HG02840 (cell line): Measurements from ENCODE around the gene RAB25.

Experiments used
- ATAC-seq: cut with Tn5 transposase; IDR thresholded peaks from one replicate; pipeline ENCODE4 v1.9.1; 2021; ENCODE audit warnings: mild to moderate bottlenecking, moderate library complexity, moderate number of reproducible peaks; ENCODE audit not compliant: unreplicated experiment, low FRiP score

Gene RAB25

DNA sequence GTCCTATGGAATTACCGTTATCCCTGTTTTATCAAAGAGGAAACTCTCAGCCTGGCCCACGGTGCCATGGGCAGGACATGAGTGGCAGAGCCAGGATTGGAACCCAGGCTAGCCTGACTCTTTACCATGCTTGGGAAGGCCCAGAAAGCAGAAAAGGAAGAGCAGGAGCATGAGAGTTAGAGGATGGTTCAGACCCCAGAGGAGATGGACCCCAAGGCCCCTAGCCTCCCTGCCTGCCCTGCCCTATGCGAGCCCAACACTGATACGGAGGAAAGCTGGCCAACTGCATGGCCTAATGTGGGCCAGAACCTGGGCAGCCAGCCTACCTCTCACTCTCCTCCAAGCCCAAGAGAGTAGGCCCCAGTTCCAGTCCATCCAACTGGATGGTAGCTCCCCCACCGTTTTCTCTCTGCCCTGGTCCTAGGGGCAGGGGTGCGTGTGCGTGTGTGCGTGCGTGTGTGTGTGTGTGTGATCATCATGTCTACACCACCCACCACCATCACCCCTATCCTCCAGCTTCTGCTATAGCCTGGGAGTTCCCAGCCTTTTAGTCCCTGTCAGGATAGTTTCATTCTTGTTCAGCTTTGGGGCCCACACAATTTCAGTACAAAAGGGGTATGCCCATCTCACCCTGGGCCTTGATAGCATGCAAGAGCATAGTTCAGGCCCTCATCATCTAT is 36.7 kb downstream of the RAB25 start:
- ATAC-seq: no peak

DNA sequence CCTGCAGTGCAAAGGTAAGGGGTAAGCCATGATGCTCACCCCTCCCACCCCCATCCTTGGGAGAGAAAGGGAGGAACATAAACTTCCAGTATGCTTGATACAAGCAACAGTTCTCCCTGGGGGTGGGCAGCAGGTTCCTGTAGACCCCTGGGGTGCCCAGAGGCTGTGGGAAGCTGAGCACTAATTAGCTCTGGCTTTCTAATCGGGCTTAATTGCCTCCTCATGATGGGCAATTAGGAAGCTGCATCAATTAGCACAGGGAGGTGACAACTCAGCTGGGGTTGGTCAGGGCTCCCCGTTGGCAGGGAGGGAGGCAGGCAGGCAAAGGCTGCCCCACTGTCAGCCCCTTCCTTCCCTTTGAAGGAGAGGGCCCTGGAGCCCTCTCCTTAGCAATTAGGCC is 37.8 kb downstream of the RAB25 start:
- ATAC-seq: no peak

DNA sequence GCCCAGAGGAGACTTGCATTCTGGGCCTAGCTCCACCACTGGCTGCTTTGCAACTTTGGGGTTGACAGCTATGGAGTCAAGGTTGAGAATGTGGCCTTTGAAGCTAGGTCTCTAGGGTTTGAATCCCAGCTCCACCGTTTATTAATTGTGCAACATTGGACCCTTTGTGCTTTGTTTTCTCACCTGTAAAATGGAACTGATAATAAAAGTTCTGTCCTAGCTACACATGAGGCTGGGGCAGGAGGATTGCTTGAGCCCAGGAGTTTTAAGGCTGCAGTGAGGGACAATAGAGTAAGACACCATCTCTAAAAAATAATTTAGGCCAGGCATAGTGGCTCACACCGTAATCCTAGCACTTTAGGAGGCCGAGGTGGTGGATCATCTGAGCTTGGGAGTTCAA is 38.3 kb downstream of the RAB25 start:
- ATAC-seq: no peak

DNA sequence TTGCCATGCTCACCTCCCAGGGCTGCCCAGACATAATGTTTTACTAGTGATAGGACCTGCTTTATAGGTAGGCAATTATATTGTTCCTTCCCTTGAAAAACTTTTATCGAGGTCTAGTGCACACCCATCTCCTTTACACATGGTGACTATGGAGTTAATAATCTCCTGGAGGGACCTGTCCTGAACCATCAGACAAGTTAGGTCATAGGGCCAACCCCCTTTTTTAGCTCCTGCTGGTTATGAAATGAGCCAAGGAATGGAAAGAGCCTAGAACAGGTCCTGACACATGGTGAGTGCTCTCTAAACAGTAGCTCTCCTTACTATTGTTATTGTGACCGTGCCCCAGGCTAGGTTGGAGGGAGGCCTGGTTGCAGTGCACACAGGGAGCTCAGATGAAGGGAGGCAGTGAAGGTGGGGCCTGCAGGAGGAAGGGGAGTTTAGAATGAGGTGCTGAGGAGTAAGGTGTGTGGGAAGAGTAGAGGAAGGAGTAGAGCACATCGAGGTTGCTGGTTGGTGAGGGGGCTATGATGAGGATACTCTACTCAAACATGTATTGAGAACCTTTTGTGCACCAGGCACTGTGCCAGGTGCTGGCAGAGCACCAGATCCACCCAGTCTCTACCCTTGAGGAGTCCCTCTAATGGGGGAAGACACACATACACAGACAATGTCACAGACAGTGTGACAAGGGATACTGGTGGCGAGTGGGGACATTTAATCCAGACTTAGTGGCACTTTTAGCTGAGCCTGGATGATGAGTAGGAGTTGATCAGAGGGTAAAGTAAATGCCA is 39.4 kb downstream of the RAB25 start:
- ATAC-seq: no peak

DNA sequence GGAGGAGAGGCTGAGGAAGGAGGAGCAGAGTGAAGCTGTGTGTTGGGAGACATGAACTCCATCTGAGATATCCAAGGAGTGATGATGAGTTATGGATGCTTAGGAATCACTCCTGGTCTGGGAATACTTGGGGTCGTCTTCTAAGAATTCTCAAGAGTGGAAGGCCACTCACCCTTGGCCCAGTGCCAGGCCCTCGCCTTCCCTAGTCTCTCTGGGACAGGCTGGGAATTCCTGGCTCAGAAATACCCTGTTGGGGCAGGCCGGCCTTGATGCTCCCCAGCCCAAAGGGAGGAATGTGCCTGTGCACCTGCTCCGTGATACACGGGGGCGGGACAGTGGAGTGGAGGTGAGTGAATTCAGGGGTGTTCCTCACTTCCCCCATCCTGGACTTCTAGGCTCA is 40.9 kb downstream of the RAB25 start:
- ATAC-seq: no peak

DNA sequence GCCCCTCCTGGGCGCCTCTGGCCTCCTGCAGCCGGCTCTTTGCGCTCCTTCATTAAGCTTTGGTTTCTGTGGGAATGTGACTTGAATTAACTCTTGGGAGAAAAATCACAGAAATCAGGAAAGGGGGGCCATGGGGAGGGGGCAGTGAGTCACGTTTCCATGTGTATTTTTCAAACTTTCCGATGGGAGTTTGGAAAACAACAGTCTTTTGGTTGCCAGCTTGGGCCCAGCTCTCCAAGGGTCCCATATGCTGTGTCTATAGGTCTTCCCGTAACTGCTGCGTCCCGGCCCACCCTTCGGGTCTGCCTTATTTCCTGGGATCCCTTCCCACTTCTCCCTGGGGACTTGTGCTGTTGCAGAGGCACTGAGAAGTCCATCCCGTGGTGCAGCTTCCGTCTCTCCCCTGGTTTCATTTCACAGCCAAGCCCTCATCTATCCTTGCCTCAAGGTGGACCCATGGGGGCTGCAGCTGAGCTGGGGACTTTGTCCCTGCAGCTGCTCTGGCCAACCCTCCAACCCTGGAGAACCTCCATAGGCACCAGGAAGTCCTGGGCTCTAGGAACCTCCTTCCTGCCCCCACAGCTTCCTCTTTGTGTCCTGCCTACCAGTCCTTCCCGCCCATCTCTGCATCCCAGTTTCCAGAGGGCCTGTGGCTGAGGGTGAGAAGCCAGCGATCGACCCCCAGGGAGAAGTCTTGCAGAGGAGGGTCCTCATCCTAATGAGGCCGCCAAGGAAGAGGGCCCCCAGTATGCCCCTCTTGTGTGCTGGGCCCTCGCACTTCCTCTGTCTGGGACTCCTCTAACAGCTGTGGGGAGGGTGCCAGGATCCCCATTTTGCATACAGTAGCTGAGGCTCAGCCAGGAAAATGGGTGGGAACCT is 41.9 kb downstream of the RAB25 start:
- ATAC-seq: no peak

DNA sequence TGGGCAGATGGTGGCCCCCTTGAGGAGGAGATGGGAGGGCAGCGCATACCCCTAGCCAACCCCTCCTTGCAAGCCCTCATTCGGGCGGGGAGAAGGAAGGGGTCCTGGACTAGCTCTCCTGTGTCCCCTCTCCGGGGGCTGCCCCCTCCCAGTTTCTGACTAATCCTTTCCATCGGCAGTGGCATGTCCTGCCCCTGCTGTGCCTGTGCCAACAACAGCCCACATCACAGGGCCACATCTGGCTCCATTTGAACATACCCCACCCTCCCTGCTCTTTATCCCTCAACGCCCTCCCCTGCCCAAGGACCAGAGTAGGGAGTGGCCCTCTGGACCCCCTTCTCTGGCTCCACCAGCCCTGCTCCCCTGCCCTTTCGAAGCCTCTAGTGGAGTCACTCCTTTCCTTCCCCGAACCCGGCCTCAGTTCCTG is 42.6 kb downstream of the RAB25 start:
- no peak for ATAC-seq

DNA sequence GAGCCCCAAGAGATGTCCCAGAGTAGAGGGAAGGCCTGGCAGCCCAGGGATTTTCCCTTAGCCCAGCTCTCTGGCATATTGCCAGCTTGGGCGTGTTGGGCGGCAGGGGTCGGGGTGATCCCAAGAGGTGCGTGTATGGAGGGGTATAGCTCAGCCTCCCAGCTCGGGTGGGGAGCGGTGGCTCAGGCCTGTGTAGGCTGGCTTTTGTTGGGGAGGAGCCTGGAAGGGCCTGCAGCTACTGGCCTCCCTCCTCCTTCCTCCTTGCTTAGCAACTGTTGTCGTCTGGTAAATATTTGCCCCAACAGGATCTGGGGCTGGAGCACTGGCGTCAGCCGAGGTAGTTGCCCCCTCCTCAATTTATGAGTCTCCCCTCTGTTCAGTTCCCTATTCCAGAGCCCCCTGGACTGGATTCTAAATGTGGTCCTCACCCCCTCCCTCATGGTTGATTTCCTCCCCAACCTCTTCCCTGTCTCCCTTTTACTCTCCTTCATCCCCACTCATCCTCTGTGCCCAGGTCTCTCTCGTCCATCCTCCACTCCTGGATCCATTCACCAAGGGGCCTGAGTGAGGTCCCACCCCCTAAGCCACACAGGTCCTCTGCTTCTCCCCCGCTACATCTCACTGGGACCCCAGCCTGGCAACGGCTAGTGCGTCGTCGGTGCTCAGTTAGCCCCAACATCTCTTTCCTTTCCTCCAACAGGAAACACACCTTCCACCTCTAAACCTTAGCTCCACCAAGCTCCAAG is 43.3 kb downstream of the RAB25 start:
- ATAC-seq: no peak

DNA sequence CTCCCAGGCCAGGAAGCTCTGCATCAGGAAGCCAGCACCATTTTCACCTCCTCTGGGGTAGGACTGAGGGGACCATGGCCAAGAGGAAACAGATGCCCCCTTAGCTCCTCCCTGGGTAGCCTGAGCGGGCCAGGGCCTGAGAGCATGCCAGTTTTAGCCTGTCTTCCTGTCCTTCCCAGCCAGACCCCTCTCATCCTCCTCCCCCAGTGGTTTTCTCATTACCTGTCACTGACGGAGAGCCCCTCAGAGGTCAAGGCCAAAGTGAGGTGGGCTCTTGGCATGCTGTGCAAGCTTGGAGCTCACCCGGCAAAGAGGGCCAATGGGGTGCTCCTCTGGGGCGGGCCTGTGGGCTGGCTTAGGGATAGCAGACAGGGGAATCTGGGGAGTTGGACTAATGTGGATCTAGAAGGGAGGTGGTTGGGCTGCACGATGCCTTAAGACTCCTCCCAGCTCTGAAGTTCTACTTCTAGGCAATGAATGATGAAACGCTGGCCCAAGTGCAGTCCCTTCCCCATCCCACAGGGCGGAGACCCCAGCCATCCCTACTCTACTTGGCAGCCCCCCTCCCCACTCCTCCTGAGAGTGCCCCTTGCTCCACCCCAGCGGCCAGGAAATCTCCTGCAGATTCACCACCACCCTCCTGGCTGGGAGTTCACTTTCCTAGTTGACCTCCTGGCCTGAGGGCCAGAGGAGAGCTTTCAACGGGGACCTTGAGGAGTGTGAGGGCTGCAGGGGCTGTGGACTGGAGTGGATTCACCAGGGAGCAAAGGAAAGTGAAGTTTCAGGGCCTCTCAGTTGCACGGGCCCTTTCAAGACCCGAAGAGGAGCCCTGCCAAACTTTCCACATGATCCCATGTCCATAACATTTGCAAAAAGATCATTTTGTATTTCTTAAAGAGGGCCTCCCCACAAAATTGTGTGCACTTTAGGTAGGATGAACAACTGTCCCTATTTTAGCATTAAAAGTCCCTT is 44.2 kb downstream of the RAB25 start:
- no peak for ATAC-seq

DNA sequence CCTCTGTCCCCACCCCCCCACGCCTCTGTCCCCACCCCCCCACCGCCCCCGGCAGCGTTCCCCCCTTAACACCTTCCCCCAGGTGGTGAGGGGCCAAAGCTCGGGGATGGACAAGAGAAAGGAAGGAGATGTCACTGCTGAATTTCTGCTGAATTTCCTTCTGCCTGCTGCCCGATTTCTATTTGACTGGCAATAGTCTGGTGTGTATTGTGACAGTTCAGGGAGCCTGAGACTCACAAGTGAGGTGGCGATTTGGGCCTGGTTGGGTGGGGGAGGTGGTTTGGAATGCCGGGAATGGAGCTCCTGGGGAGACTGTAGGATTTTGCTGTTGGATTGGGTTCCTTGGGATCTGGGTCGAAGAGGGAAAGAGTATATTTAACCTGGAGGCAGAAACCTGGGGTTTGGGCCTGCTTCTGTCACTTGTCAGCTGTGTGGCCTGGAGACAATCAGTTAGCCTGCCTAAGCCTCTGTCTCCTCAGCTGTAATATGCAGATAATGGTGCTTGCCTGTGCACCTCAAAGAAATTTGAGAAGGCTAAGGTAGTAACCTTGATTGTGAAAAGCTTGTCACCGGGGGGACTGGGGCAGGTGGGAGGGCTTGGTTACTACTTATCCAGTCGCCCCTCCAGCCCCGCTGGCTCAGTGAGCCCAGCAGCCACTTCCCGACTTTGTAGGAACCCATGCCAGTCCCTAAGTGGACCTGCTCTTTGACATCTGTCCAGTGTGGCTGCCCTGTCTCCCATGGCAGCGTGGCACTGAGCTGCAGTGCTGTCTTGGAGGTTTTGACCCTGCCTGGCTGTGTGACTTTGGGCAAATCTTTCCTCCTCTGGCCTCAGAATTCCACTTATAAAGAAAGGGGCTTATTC is 45.9 kb downstream of the RAB25 start:
- no peak for ATAC-seq

DNA sequence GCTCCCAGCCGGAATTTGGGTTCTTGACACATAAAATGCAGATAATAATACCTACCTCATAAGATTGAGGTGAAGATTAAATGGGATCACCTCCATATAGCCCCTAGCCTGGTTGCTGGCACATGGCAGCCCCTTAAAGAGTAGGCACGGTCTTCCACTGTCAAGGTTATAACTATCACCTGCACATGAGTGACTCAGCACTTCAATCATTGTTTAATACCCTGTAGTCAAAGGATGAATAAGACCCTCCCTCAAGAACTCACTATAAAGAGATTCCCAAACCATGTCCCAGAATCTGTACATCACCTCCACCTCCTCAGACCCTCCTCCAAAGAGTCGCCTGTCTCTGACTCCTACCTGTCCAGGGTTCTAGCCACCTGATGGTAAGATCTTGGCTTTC is 47.1 kb downstream of the RAB25 start:
- ATAC-seq: no peak

DNA sequence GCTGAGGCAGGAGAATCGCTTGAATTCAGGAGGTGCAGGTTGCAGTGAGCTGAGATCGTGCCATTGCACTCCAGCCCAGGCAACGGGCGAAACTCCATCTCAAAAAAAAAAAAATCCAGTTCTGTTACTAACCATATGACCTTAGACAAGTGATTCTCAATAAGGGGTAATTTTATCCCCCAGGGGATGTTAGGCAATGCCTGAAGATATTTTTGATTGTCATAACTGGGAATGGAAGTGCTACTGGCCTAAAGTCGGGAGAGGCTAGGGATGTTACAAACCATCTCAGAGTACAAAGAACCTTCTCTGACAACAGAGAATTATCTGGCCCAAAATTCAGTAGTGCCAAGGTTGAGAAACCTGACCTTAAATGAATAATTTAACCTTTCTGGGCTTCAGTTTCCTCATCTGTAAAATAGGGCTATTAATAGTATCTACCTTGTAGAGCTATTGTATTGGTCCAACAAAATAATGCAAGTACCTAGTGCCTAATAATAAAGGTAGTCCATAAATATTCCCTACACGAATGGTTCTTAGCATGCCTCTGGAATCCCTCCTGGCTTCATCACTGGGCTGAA is 47.8 kb downstream of the RAB25 start:
- ATAC-seq: no peak

DNA sequence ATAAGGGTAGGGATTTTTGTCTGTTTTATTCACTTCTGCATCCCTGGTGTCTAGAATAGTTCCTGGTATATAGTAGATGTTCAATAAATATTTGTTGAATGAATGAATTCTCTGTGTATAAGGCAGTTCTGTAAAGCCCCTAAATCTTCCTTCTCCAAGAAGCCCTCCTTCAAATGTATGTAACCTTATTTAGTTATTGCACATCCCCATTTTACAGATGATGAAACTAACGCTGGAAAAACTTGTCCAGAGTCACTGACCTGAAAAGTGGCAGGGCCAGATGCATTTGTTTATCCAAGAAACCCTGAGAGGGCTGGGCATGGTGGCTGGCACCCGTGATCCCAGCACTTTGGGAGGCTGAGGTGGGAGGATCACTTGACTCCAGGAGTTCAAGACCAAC is 49.3 kb downstream of the RAB25 start:
- ATAC-seq: no peak

DNA sequence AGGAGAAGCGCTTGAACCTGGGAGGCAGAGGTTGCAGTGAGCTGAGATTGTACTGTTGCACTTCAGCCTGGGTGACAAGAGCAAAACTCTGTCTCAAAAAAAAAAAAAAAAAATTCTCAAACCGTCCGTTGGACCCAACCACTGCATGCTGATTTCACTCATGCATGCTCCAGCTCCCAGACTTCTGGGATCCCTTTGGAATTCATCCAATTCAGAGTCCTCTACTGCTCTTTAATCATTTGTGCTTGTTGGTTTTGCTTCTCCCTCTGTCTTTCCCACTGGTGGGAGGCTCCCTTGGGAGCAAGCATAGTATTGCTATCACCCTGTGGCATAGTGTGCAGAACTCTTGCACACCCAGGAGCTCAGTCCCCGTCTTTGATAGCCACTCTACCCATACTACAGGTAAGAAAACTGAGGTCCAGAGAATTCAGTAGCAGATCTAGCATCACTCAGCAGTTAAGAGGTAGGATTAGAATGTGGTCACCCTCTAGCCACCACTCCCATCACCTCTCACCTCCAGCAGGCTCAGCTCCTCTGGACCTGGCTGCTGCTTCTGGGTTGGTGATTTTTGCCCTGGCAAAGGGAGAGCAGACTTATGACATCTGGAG is 50.5 kb downstream of the RAB25 start:
- no peak for ATAC-seq

DNA sequence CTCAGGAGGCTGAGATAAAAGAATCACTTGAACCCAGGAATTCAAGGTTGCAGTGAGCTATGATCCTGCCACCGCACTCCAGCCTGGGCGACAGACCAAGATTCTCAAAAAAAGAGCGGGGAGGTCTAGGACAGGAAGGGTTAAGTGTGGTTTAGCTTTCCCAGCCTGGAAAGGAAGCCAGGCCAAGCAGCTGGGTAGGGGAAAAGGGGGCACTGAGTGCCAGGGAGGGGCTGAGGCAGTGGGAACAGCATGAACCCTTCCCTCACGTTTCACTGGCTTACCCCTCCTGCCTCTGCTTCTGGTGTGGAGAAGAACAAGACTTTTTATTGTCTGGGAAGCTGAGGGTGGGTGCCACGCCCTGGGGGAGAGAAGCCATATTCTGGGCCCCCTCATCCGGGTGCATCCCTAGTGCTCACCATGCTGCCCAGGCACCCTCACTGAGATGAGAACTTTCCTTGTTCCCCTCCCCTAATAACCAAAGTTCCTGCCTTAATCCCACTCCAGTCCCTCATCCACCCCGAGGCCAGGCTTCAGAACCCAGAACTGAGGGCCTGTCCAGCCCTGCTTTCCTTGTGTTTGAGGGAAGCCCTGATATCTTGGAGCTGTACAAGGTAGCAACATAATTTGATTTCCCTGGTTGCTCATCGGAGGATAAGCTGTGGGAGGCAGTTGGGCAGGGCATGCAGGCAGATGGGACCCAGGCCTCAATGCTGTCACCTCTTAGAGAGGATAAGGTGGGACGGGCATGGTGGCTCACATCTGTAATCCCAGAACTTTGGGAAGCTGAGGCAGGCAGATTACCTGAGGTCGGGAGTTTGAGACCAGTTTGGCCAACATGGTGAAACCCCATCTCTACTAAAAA is 51.5 kb downstream of the RAB25 start:
- no peak for ATAC-seq

DNA sequence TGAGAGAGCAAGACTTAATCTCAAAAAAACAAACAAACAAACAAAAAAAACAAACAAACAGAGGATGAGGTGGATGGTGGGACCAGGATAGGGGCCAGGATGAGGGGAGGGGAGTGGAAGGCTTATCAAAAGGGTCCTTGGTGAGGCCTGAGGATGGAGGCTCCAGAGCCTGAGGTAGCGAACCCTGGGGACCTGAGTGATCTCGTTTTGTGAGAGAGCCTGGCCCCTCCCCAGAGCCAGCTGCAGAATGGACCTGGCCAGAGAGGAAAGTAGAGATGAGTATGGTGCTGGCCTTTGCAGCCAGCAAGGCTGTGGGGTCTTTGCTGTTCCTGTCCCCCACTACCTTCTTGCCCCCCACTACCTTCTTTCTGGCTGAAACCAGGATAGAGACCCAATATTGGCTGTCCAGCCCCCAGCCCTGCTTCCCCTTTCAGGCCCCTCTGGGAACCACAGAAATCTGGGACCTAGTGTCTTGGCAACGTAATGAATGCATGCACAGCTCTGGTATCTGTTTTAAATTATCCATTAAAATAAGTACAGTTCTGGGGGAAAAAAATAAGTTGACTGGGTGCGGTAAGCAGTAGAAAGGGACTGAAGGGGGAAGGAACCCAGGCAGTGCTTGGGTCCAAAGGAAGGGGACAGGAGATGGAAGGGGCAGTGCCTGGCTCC is 52.5 kb downstream of the RAB25 start:
- no peak for ATAC-seq
